GM19025 (cell line): Measurements from ENCODE around the gene TARBP2.
A peak's percentile ranks its signal among the peaks of the same experiment; 100 is the strongest.
"Not testable (repeated sequence)": the region's sequence is repeated elsewhere in the genome, so short reads cannot be mapped to it uniquely, and the experiment has no call there.

ENCODE experiments used
- ATAC-seq: cut with Tn5 transposase; IDR thresholded peaks from one replicate; pipeline ENCODE4 v1.9.1; 2021; ENCODE audit warnings: mild to moderate bottlenecking, low read depth, moderate library complexity; ENCODE audit not compliant: unreplicated experiment

Gene TARBP2

GRCh38 chr12:53508534-53509170 is 7.6 kb downstream of the TARBP2 start:
- ATAC-seq = peak; percentile 86

GRCh38 chr12:53510181-53510812 is 9.2 kb downstream of the TARBP2 start:
- no peak for ATAC-seq

- ATAC-seq = no peak
Measured at GRCh38 chr12:53513712-53514410, 12.8 kb downstream of the TARBP2 start.

GRCh38 chr12:53514628-53515290 is 13.7 kb downstream of the TARBP2 start:
- ATAC-seq = no peak

- no peak for ATAC-seq
Measured at GRCh38 chr12:53515291-53515680, 14.2 kb downstream of the TARBP2 start.

- no peak for ATAC-seq
Measured at GRCh38 chr12:53516758-53517455, 15.8 kb downstream of the TARBP2 start.

GRCh38 chr12:53518381-53518780 is 17.3 kb downstream of the TARBP2 start:
- no peak for ATAC-seq

- no peak for ATAC-seq
Measured at GRCh38 chr12:53523131-53523530, 22.0 kb downstream of the TARBP2 start.

- no peak for ATAC-seq
Measured at GRCh38 chr12:53524476-53524875, 23.4 kb downstream of the TARBP2 start.

GRCh38 chr12:53530061-53530460 is 29.0 kb downstream of the TARBP2 start:
- no peak for ATAC-seq

GRCh38 chr12:53530920-53531319 is 29.8 kb downstream of the TARBP2 start:
- no peak for ATAC-seq

- no peak for ATAC-seq
Measured at GRCh38 chr12:53532021-53532420, 30.9 kb downstream of the TARBP2 start.

GRCh38 chr12:53532524-53533445 is 31.7 kb downstream of the TARBP2 start:
- ATAC-seq = no peak

GRCh38 chr12:53533471-53533870 is 32.4 kb downstream of the TARBP2 start:
- ATAC-seq = no peak

- ATAC-seq = no peak
Measured at GRCh38 chr12:53536962-53537361, 35.9 kb downstream of the TARBP2 start.

GRCh38 chr12:53538209-53538689 is 37.2 kb downstream of the TARBP2 start:
- no peak for ATAC-seq

GRCh38 chr12:53539526-53539925 is 38.4 kb downstream of the TARBP2 start:
- ATAC-seq = no peak

GRCh38 chr12:53543539-53543938 is 42.5 kb downstream of the TARBP2 start:
- peak; percentile 76 for ATAC-seq

- not testable (repeated sequence) for ATAC-seq
Measured at GRCh38 chr12:53548354-53548753, 47.3 kb downstream of the TARBP2 start.
